Liver (tissue), 9 donors: ENCODE measurements around the gene WDR44. TPM values are rescaled to one million over a fixed set of nuclear protein-coding genes. Genes with fewer than 3 reads are reported as not detected.
A peak's percentile ranks its signal among the peaks of the same experiment; 100 is the strongest.

Source experiments
- DNase-seq: peaks from one replicate; pipeline ENCODE4 v3.0.0-alpha.2; 2017; ENCODE audit warnings: low spot score
- H3K27ac ChIP-seq, 2 donors: one replicate each; pipeline ENCODE4 v1.7.0; 2013; ENCODE audit warnings: inconsistent platforms in 2 of 2, low read length in 2 of 2, control low read depth in 1 of 2, low read depth in 1 of 2, mild to moderate bottlenecking in 1 of 2
- H3K27me3 ChIP-seq, 4 donors: one replicate each; pipeline versions ENCODE4 v1.6.1 to v1.7.0; 2013; ENCODE audit warnings: low read length in 3 of 4, inconsistent platforms in 1 of 4, mild to moderate bottlenecking in 1 of 4, moderate library complexity in 1 of 4; ENCODE audit not compliant: control insufficient read depth in 4 of 4, insufficient read depth in 4 of 4
- H3K36me3 ChIP-seq, 4 donors: one replicate each; pipeline versions ENCODE4 v1.6.1 to v1.7.0; 2013; ENCODE audit warnings: low read length in 3 of 4, mild to moderate bottlenecking in 3 of 4, low read depth in 1 of 4, moderate library complexity in 1 of 4; ENCODE audit not compliant: control insufficient read depth in 4 of 4, insufficient read depth in 3 of 4
- H3K4me1 ChIP-seq, 4 donors: one replicate each; pipeline versions ENCODE4 v1.6.1 to v1.7.0; 2013; ENCODE audit warnings: low read length in 3 of 4, mild to moderate bottlenecking in 3 of 4, moderate library complexity in 1 of 4; ENCODE audit not compliant: control insufficient read depth in 4 of 4, insufficient read depth in 4 of 4
- H3K4me3 ChIP-seq, 3 donors: one replicate each; pipeline versions ENCODE4 v1.6.1 to v1.7.0; 2013; ENCODE audit warnings: low read length in 3 of 3, control low read depth in 1 of 3, low read depth in 1 of 3, mild to moderate bottlenecking in 1 of 3
- H3K9ac ChIP-seq, 2 donors: one replicate each; pipeline ENCODE4 v1.7.0; 2013; ENCODE audit warnings: low read length in 2 of 2, mild to moderate bottlenecking in 2 of 2, moderate library complexity in 2 of 2, control low read depth in 1 of 2, low read depth in 1 of 2
- H3K9me3 ChIP-seq, 4 donors: one replicate each; pipeline versions ENCODE4 v1.6.1 to v1.7.0; 2013; ENCODE audit warnings: low read length in 3 of 4; ENCODE audit not compliant: control insufficient read depth in 4 of 4
- ATF3 ChIP-seq: IDR thresholded peaks from 2 replicates; pipeline ENCODE4 v1.6.1; 2016; ENCODE audit warnings: antibody characterized with exemption
- CTCF ChIP-seq: fragments of 150-350 bp; IDR thresholded peaks from 2 replicates; pipeline ENCODE4 v1.5.1; 2017; ENCODE audit warnings: improper control_type of control experiment, low read depth, low read length; ENCODE audit not compliant: missing input control
- FOXA1 ChIP-seq: IDR thresholded peaks from 2 replicates; pipeline ENCODE4 v1.6.1; 2016; ENCODE audit warnings: antibody characterized with exemption
- FOXA2 ChIP-seq: IDR thresholded peaks from 2 replicates; pipeline ENCODE4 v1.6.1; 2016; ENCODE audit warnings: antibody characterized with exemption
- GABPA ChIP-seq, 2 donors: IDR thresholded peaks in 1 of 2; conservative IDR thresholded peaks in 1 of 2; 2 replicates each; pipeline ENCODE4 v1.6.1; 2016; ENCODE audit warnings: antibody characterized with exemption in 2 of 2, mild to moderate bottlenecking in 1 of 2, moderate library complexity in 1 of 2
- HNF4A ChIP-seq, 2 donors: conservative IDR thresholded peaks; 2 replicates each; pipeline ENCODE4 v1.6.1; 2016; ENCODE audit warnings: antibody characterized with exemption in 2 of 2, mild to moderate bottlenecking in 2 of 2
- HNF4G ChIP-seq: IDR thresholded peaks from 2 replicates; pipeline ENCODE4 v1.6.1; 2016; ENCODE audit warnings: antibody characterized with exemption
- JUND ChIP-seq, 2 donors: IDR thresholded peaks; 2 replicates each; pipeline ENCODE4 v1.6.1; 2016; ENCODE audit warnings: antibody characterized with exemption in 2 of 2
- NR2F2 ChIP-seq: IDR thresholded peaks from 2 replicates; pipeline ENCODE4 v1.6.1; 2016; ENCODE audit warnings: antibody characterized with exemption
- RAD21 ChIP-seq, 2 donors: IDR thresholded peaks; 2 replicates each; pipeline ENCODE4 v1.6.1; 2016; ENCODE audit warnings: antibody characterized with exemption in 2 of 2, mild to moderate bottlenecking in 2 of 2
- REST ChIP-seq: IDR thresholded peaks from 2 replicates; pipeline ENCODE4 v1.6.1; 2016; ENCODE audit warnings: antibody characterized with exemption, mild to moderate bottlenecking
- RXRA ChIP-seq, 2 donors: IDR thresholded peaks; 2 replicates each; pipeline ENCODE4 v1.6.1; 2017 to 2018; ENCODE audit warnings: antibody characterized with exemption in 2 of 2, mild to moderate bottlenecking in 1 of 2
- TAF1 ChIP-seq: conservative IDR thresholded peaks from 2 replicates; pipeline ENCODE4 v1.6.1; 2016; ENCODE audit warnings: antibody characterized with exemption, mild to moderate bottlenecking
- ZBTB33 ChIP-seq: IDR thresholded peaks from 2 replicates; pipeline ENCODE4 v1.6.1; 2016; ENCODE audit warnings: antibody characterized with exemption
- WGBS: extraction: QIAGEN DNeasy Blood & Tissue Kit; methylation state at CpG from one replicate; pipeline ENCODE4 v1.1.7; 2013; 5-methylcytosine and 5-hydroxymethylcytosine counted together
- polyA plus RNA-seq, 2 donors: library from polyadenylated mRNA; stranded (reverse) in 1 of 2; unstranded in 1 of 2; fragments of 200-250 nt in 1 of 2; fragments of >200 nt in 1 of 2; fragmentation: Nextera tagmentation in 1 of 2; extraction: Ambion mirVana in 1 of 2; gene quantifications; one replicate each; pipeline versions ENCODE4 v1.2.1 to v1.2.3, GENCODE V29; 2013 to 2015
- total RNA-seq, 2 donors: library from RNA; depleted of rRNA; stranded (reverse); fragments of >200 nt; gene quantifications; one replicate each; pipeline ENCODE4 v1.2.3, GENCODE V29; 2014
- donor health status: healthy.
- donor health status: healthy.
- donor health status: healthy.
- donor health status: healthy.
- donor health status: healthy.

WDR44 gene
- total and polyA plus RNA-seq, 4 donors, result 3.9 to 7.5 (median 5.5) TPM

GRCh38 chrX:118324588-118324987 is 21.3 kb upstream of the WDR44 start (continued):
- no peak for TF ChIP-seq REST

GRCh38 chrX:118325453-118325852 is 20.5 kb upstream of the WDR44 start:
- TF ChIP-seq RAD21 (IDR thresholded peaks at IDR 0.05) (peak; percentile 46 to 67), JUND (IDR thresholded peaks at IDR 0.05) (no peak), GABPA (IDR thresholded peaks at IDR 0.05 in 1 of 2, conservative IDR thresholded peaks at IDR 0.05 in 1 of 2) (no peak), CTCF (peak; percentile 25), ZBTB33 (no peak), RXRA (IDR thresholded peaks at IDR 0.05) (no peak)
- Histone ChIP-seq H3K4me1 (no peaks in the 10 kb centered on the region), H3K27me3 (no peaks in the 10 kb centered on the region), H3K4me3 (no peak overlapping the region), H3K9me3 (no peaks in the 10 kb centered on the region), H3K36me3 (no peaks in the 10 kb centered on the region), H3K27ac (no peak overlapping the region), H3K9ac (no peak overlapping the region)
- 23% methylated on average over 2 of the region's 2 CpGs for whole genome bisulfite sequencing
- DNase-seq, result no peak

GRCh38 chrX:118329175-118329574 is 16.7 kb upstream of the WDR44 start:
- 65% methylated on average over 3 of the region's 3 CpGs for WGBS
- no peak overlapping the region for H3K9ac ChIP-seq
- H3K9me3 ChIP-seq, result no peaks in the 10 kb centered on the region
- H3K36me3 ChIP-seq, result no peaks in the 10 kb centered on the region
- no peak for DNase-seq
- H3K27me3 ChIP-seq, result no peaks in the 10 kb centered on the region
- no peak overlapping the region for H3K27ac ChIP-seq
- no peak overlapping the region for H3K4me3 ChIP-seq
- no peaks in the 10 kb centered on the region for H3K4me1 ChIP-seq
- no peak for TF ChIP-seq FOXA1
- TF ChIP-seq GABPA (IDR thresholded peaks at IDR 0.05 in 1 of 2, conservative IDR thresholded peaks at IDR 0.05 in 1 of 2), result no peak
- TF ChIP-seq CTCF, result no peak
- no peak for TF ChIP-seq HNF4G
- no peak for TF ChIP-seq RXRA (IDR thresholded peaks at IDR 0.05)
- no peak for TF ChIP-seq HNF4A (conservative IDR thresholded peaks at IDR 0.05)
- TF ChIP-seq ATF3, result no peak
- TF ChIP-seq ZBTB33, result no peak
- no peak for TF ChIP-seq REST
- no peak for TF ChIP-seq TAF1
- TF ChIP-seq NR2F2, result no peak
- TF ChIP-seq FOXA2, result no peak
